CD14-positive monocyte (primary cell): ENCODE results near the gene GPR137C. TPM values are rescaled to one million over a fixed set of nuclear protein-coding genes. Genes with fewer than 3 reads are reported as not detected.

Experiments used
- DNase-seq, 3 donors: peaks; one replicate each; pipeline ENCODE4 v3.0.0-alpha.2; 2011 to 2022
- H2AFZ ChIP-seq: 2 replicates; pipeline ENCODE4 v1.6.0; 2012; ENCODE audit warnings: mild to moderate bottlenecking, low read depth, low read length, inconsistent platforms; ENCODE audit not compliant: insufficient read depth, poor library complexity, severe bottlenecking
- H3K27ac ChIP-seq, 2 donors: 1 replicate in 1 of 2; 2 replicates in 1 of 2; pipeline ENCODE4 v1.5.1; 2012 to 2013; ENCODE audit warnings: low read length in 2 of 2, control low read depth in 1 of 2, inconsistent platforms in 1 of 2, low read depth in 1 of 2, mild to moderate bottlenecking in 1 of 2
- H3K27me3 ChIP-seq, 2 donors: one replicate each; pipeline versions ENCODE4 v1.6.0 to v1.6.1; 2011 to 2013; ENCODE audit warnings: low read length in 2 of 2; ENCODE audit not compliant: control insufficient read depth in 2 of 2, insufficient read depth in 2 of 2
- H3K36me3 ChIP-seq, 2 donors: replicated peaks in 1 of 2; 1 replicate in 1 of 2; 2 replicates in 1 of 2; pipeline versions ENCODE4 v1.5.1 to v1.6.1; 2012 to 2013; ENCODE audit warnings: low read length in 2 of 2, control low read depth in 1 of 2, inconsistent platforms in 1 of 2, mild to moderate bottlenecking in 1 of 2; ENCODE audit not compliant: insufficient read depth in 2 of 2, control insufficient read depth in 1 of 2
- H3K4me1 ChIP-seq, 2 donors: 1 replicate in 1 of 2; 2 replicates in 1 of 2; pipeline versions ENCODE4 v1.5.1 to v1.6.1; 2012 to 2013; ENCODE audit warnings: low read length in 2 of 2, control low read depth in 1 of 2, inconsistent platforms in 1 of 2, mild to moderate bottlenecking in 1 of 2, moderate library complexity in 1 of 2; ENCODE audit not compliant: insufficient read depth in 2 of 2, control insufficient read depth in 1 of 2
- H3K4me2 ChIP-seq: replicated peaks from 2 replicates; pipeline ENCODE3; 2012; ENCODE audit warnings: low read length, moderate library complexity, mild to moderate bottlenecking; ENCODE audit not compliant: poor library complexity, severe bottlenecking; ENCODE audit errors: extremely low read depth
- H3K4me3 ChIP-seq, 3 experiments: fragments of 200-600 bp in 1 of 3; sonication (generic) in 1 of 3; replicated peaks in 1 of 3; 1 replicate in 2 of 3; 2 replicates in 1 of 3; pipeline ENCODE4 v1.5.1; 2011 to 2013; ENCODE audit warnings: low read length in 3 of 3, mild to moderate bottlenecking in 3 of 3, control low read depth in 2 of 3, low read depth in 2 of 3, inconsistent platforms in 1 of 3, moderate library complexity in 1 of 3
- H3K79me2 ChIP-seq: 2 replicates; pipeline ENCODE4 v1.6.0; 2012; ENCODE audit warnings: mild to moderate bottlenecking, control low read depth, inconsistent platforms, low read length, moderate library complexity; ENCODE audit not compliant: insufficient read depth
- H3K9ac ChIP-seq: 2 replicates; pipeline ENCODE4 v1.6.0; 2017; ENCODE audit warnings: low read length, mild to moderate bottlenecking; ENCODE audit not compliant: insufficient read depth, poor library complexity, severe bottlenecking
- H3K9me3 ChIP-seq, 2 donors: replicated peaks in 1 of 2; 1 replicate in 1 of 2; 2 replicates in 1 of 2; pipeline versions ENCODE4 v1.5.1 to v1.6.1; 2012 to 2013; ENCODE audit warnings: low read length in 2 of 2, control low read depth in 1 of 2; ENCODE audit not compliant: control insufficient read depth in 1 of 2, insufficient read depth in 1 of 2
- H4K20me1 ChIP-seq: 2 replicates; pipeline ENCODE4 v1.6.0; 2012; ENCODE audit warnings: mild to moderate bottlenecking, low read length, control low read depth, moderate library complexity; ENCODE audit not compliant: insufficient read depth
- H3K27ac Mint-ChIP-seq, 7 donors: one replicate each; pipeline ENCODE4 v1.8.0; 2020; ENCODE audit warnings: mild to moderate bottlenecking in 7 of 7, mixed read lengths in 7 of 7, moderate library complexity in 6 of 7, inconsistent platforms in 2 of 7
- H3K27me3 Mint-ChIP-seq, 3 donors: one replicate each; pipeline ENCODE4 v1.8.0; 2021 to 2022; ENCODE audit warnings: low read depth in 3 of 3, mild to moderate bottlenecking in 3 of 3, mixed read lengths in 3 of 3, moderate library complexity in 3 of 3, inconsistent platforms in 1 of 3
- H3K36me3 Mint-ChIP-seq, 2 donors: one replicate each; pipeline ENCODE4 v1.8.0; 2020; ENCODE audit warnings: mixed read lengths in 2 of 2, inconsistent platforms in 1 of 2, mild to moderate bottlenecking in 1 of 2
- H3K4me1 Mint-ChIP-seq: one replicate; pipeline ENCODE4 v1.8.0; 2020; ENCODE audit warnings: mild to moderate bottlenecking, mixed read lengths
- H3K4me3 Mint-ChIP-seq, 2 donors: one replicate each; pipeline ENCODE4 v1.8.0; 2020; ENCODE audit warnings: mild to moderate bottlenecking in 2 of 2, mixed read lengths in 2 of 2, moderate library complexity in 1 of 2
- H3K9me3 Mint-ChIP-seq, 7 donors: one replicate each; pipeline ENCODE4 v1.8.0; 2020 to 2022; ENCODE audit warnings: mixed read lengths in 7 of 7, mild to moderate bottlenecking in 6 of 7, moderate library complexity in 6 of 7, inconsistent platforms in 2 of 7
- WGBS: methylation state at CpG from one replicate; pipeline ENCODE4 v1.1.5; 2013; ENCODE audit warnings: missing lambda C conversion rate; ENCODE audit not compliant: insufficient coverage; 5-methylcytosine and 5-hydroxymethylcytosine counted together
- intact Hi-C, 2 donors: fragments of 100-400 bp; cut with micrococcal nuclease; formaldehyde crosslinking; loops; one replicate each; pipeline versions ENCODE4 v1.15.0 to v1.15.1; 2023
- polyA plus RNA-seq, 3 donors: library from polyadenylated mRNA; depleted of rRNA in 1 of 3; unstranded in 2 of 3; stranded (reverse) in 1 of 3; fragments of 300-500 nt in 2 of 3; fragments of >200 nt in 1 of 3; fragmentation: Illumina TruSeq in 2 of 3; gene quantifications; 1 replicate in 2 of 3; 2 replicates in 1 of 3; pipeline ENCODE4 v1.2.3, GENCODE V29; 2012 to 2021
- TF ChIP-seq, protein P1 (sequence below): fragments of 200-600 bp; IDR thresholded peaks from one replicate; pipeline ENCODE4 v1.8.0; 2022; ENCODE audit warnings: antibody characterized with exemption, mild to moderate bottlenecking

GPR137C gene
- polyA plus RNA-seq, 3 donors: 0.04 TPM; not detected in 2

DNA sequence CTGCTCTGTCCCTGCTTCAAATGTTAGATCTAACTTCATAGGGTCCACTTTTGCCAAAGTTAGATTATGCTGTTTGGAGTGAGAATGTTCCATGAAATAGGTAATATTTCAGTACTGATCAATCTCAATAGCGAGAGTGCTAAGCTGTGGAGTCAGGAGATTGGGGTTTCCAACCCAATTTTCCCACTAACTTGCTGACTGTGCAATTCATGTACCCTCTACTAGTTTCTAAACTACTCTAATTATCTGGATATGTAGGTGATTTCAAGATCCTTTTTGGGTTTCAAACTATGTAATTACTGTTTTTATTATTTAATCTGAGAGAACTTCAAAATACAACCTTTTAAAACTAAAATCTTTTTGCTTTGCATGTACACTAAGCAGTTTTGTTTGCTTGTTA, 45.9 kb downstream of the GPR137C start:
- TF ChIP-seq, protein P1, sequence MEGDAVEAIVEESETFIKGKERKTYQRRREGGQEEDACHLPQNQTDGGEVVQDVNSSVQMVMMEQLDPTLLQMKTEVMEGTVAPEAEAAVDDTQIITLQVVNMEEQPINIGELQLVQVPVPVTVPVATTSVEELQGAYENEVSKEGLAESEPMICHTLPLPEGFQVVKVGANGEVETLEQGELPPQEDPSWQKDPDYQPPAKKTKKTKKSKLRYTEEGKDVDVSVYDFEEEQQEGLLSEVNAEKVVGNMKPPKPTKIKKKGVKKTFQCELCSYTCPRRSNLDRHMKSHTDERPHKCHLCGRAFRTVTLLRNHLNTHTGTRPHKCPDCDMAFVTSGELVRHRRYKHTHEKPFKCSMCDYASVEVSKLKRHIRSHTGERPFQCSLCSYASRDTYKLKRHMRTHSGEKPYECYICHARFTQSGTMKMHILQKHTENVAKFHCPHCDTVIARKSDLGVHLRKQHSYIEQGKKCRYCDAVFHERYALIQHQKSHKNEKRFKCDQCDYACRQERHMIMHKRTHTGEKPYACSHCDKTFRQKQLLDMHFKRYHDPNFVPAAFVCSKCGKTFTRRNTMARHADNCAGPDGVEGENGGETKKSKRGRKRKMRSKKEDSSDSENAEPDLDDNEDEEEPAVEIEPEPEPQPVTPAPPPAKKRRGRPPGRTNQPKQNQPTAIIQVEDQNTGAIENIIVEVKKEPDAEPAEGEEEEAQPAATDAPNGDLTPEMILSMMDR: no peak
- Histone ChIP-seq H2AFZ (no peak overlapping the region), H3K27ac (no peak overlapping the region), H3K79me2 (no peaks in the 10 kb centered on the region), H3K9me3 (no peaks in the 10 kb centered on the region), H4K20me1 (no peaks in the 10 kb centered on the region), H3K27me3 (no peaks in the 10 kb centered on the region), H3K4me3 (no peak overlapping the region), H3K4me2 (no peak overlapping the region), H3K9ac (no peak overlapping the region), H3K4me1 (no peaks in the 10 kb centered on the region), H3K36me3 (no peaks in the 10 kb centered on the region)
- intact Hi-C loops: no loop called here
- WGBS: no CpG with 5 or more reads among the region's 1 CpG
- H3K36me3 Mint-ChIP-seq: no peaks in the 10 kb centered on the region
- H3K9me3 Mint-ChIP-seq: peaks cover 3 to 23% (median 12%) of the 10 kb centered on the region in 7 donors
- peaks cover 0 to 2% (median 0%) of the 10 kb centered on the region in 3 donors for H3K27me3 Mint-ChIP-seq
- H3K4me3 Mint-ChIP-seq: no peak overlapping the region
- H3K4me1 Mint-ChIP-seq: peaks cover 5% of the 10 kb centered on the region
- no peak for DNase-seq
- H3K27ac Mint-ChIP-seq: no peak overlapping the region

DNA sequence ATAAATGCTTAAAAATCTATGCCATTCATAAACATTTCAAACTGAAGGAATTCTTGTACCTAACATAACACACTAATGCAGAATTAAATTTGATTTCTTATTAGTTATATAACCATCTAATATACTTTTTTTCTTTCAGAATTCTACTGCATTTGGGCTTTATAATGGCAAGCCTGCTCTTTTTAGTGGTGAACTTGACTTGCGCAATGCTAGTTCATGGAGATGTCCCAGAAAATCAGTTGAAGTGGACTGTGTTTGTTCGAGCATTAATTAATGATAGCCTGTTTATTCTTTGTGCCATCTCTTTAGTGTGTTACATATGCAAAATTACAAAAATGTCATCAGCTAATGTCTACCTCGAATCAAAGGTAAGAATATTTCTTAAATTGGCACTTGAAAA, 47.3 kb downstream of the GPR137C start:
- no peak for DNase-seq
- Histone ChIP-seq H3K27ac (no peak overlapping the region), H3K4me2 (no peak overlapping the region), H3K27me3 (no peaks in the 10 kb centered on the region), H3K9me3 (peaks cover 0 to 3% of the 10 kb centered on the region in 2 donors), H3K79me2 (no peaks in the 10 kb centered on the region), H4K20me1 (no peaks in the 10 kb centered on the region), H2AFZ (no peak overlapping the region), H3K4me1 (no peaks in the 10 kb centered on the region), H3K9ac (no peak overlapping the region), H3K36me3 (no peaks in the 10 kb centered on the region), H3K4me3 (no peak overlapping the region)
- 100% methylated on average over 1 of the region's 3 CpGs for WGBS
- TF ChIP-seq, protein P1: no peak
- Mint-ChIP-seq H3K9me3 (peaks cover 2 to 16% (median 8%) of the 10 kb centered on the region in 7 donors), H3K27ac (no peak overlapping the region), H3K4me3 (no peak overlapping the region), H3K36me3 (no peaks in the 10 kb centered on the region), H3K4me1 (peaks cover 5% of the 10 kb centered on the region), H3K27me3 (no peaks in the 10 kb centered on the region)
- intact Hi-C loops: no loop called here
